Rectal smooth muscle tissue (tissue), 1 donor: ENCODE data around the gene KRTAP10-7.
"Not testable (repeated sequence)": the region's sequence is repeated elsewhere in the genome, so short reads cannot be mapped to it uniquely, and the experiment has no call there.

Experiments
- H3K27ac ChIP-seq: one replicate; pipeline ENCODE4 v1.7.0; 2013; ENCODE audit warnings: low read depth, low read length, inconsistent platforms
- H3K27me3 ChIP-seq: one replicate; pipeline ENCODE4 v1.7.0; 2013; ENCODE audit warnings: low read length; ENCODE audit not compliant: control insufficient read depth, insufficient read depth
- H3K36me3 ChIP-seq: one replicate; pipeline ENCODE4 v1.7.0; 2013; ENCODE audit warnings: low read length; ENCODE audit not compliant: control insufficient read depth, insufficient read depth
- H3K4me1 ChIP-seq: one replicate; pipeline ENCODE4 v1.7.0; 2013; ENCODE audit warnings: low read length; ENCODE audit not compliant: control insufficient read depth, insufficient read depth
- H3K4me3 ChIP-seq: one replicate; pipeline ENCODE4 v1.7.0; 2013; ENCODE audit warnings: low read length
- H3K9ac ChIP-seq: one replicate; pipeline ENCODE4 v1.7.0; 2013; ENCODE audit warnings: low read length

KRTAP10-7 gene

GRCh38 chr21:44574457-44575306 lies 25.7 kb upstream of the KRTAP10-7 start:
- Histone ChIP-seq H3K27ac (no peak overlapping the region), H3K4me3 (no peak overlapping the region), H3K27me3 (no peaks in the 10 kb centered on the region), H3K36me3 (no peaks in the 10 kb centered on the region), H3K4me1 (no peaks in the 10 kb centered on the region), H3K9ac (no peak overlapping the region)

- no peaks in the 10 kb centered on the region for H3K4me1 ChIP-seq
These were observed 24.9 kb upstream of the KRTAP10-7 start for GRCh38 chr21:44575307-44576024.

GRCh38 chr21:44576025-44576420 lies 24.4 kb upstream of the KRTAP10-7 start:
- Histone ChIP-seq H3K4me3 (no peak overlapping the region), H3K9ac (no peak overlapping the region), H3K4me1 (no peaks in the 10 kb centered on the region), H3K36me3 (no peaks in the 10 kb centered on the region), H3K27ac (no peak overlapping the region), H3K27me3 (no peaks in the 10 kb centered on the region)

More at GRCh38 chr21:44575307-44576024, 24.9 kb upstream of the KRTAP10-7 start:
- Histone ChIP-seq H3K9ac (no peak overlapping the region), H3K27me3 (no peaks in the 10 kb centered on the region), H3K4me3 (no peak overlapping the region), H3K27ac (no peak overlapping the region), H3K36me3 (no peaks in the 10 kb centered on the region)

GRCh38 chr21:44578371-44579055 lies 21.9 kb upstream of the KRTAP10-7 start:
- H3K36me3 ChIP-seq = no peaks in the 10 kb centered on the region
- H3K4me3 ChIP-seq = no peak overlapping the region
- H3K9ac ChIP-seq = no peak overlapping the region
- H3K4me1 ChIP-seq = no peaks in the 10 kb centered on the region
- no peaks in the 10 kb centered on the region for H3K27me3 ChIP-seq
- no peak overlapping the region for H3K27ac ChIP-seq

- Histone ChIP-seq H3K9ac (no peak overlapping the region), H3K4me3 (no peak overlapping the region), H3K4me1 (no peaks in the 10 kb centered on the region), H3K27me3 (no peaks in the 10 kb centered on the region), H3K36me3 (no peaks in the 10 kb centered on the region), H3K27ac (no peak overlapping the region)
These were observed 21.2 kb upstream of the KRTAP10-7 start for GRCh38 chr21:44579056-44579832.

DNA sequence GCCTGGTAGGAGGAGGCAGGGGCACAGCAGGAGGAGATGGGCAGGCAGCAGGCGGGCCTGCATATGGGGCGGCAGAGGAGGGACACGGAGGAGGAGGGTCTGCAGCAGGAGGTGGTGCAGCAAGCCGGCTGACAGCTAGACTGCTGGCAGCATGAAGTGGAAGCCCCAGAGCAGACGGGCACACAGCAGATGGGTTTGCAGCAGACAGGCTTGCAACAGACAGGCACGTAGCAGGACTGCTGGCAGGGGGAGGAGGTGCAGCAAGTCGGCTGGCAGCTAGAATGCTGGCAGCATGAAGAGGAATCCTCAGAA lies 20.6 kb upstream of the KRTAP10-7 start:
- Histone ChIP-seq H3K27me3 (no peaks in the 10 kb centered on the region), H3K9ac (no peak overlapping the region), H3K4me1 (no peaks in the 10 kb centered on the region)

GRCh38 chr21:44580231-44580821 lies 20.1 kb upstream of the KRTAP10-7 start, which contains the start of gene KRTAP10-5:
KRTAP10-5 (minus strand) TSS chr21:44580604; CDS start chr21:44580578, 26 bp downstream.
- H3K4me1 ChIP-seq, H3K9ac ChIP-seq, H3K27ac ChIP-seq, H3K27me3 ChIP-seq, H3K36me3 ChIP-seq, H3K4me3 ChIP-seq: not testable (repeated sequence)

More for the DNA sequence above, 20.6 kb upstream of the KRTAP10-7 start:
- Histone ChIP-seq H3K4me3 (no peak overlapping the region), H3K27ac (no peak overlapping the region), H3K36me3 (no peaks in the 10 kb centered on the region)

DNA sequence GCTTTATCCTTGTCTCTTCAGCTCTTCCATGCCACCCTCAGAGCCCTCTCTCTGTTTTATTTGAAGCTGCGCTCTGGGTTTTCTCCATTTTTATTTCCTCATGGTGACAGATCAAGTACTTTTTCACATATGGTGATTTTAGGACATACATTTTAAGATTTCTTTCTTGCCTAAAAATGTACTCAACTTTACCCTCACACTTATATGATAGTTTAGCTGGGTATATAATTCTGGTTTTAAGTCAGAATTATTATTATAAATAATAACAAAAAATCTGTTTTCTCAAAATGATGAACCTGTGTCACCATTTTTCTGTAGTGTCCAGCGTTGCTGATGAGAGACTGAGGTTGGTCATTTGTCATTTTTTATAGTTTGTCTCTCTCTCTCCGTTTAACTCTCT lies 19.2 kb upstream of the KRTAP10-7 start:
- Histone ChIP-seq H3K4me3 (no peak overlapping the region), H3K4me1 (no peaks in the 10 kb centered on the region), H3K36me3 (no peaks in the 10 kb centered on the region), H3K27ac (no peak overlapping the region), H3K9ac (no peak overlapping the region), H3K27me3 (no peaks in the 10 kb centered on the region)

DNA sequence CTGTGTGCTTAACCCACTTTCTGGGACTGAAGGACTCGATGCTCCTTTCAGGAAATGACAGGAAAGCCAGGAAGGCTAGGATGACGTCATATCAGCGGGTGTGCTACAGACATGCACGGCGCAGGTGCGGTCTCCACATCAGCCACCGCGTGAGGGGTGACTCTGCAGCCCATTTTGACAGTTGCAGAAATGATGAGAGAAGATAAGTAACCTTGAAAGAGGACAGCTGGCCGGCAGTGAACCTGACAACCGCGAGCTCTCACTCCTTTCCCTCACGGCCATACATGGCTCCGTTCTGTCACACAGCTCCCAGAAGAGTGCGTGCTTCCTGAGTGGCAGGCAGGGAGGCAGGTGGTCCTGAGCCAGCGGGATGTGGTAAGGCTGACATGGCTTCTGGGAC lies 18.3 kb upstream of the KRTAP10-7 start:
- Histone ChIP-seq H3K27me3 (no peaks in the 10 kb centered on the region), H3K36me3 (no peaks in the 10 kb centered on the region), H3K4me1 (no peaks in the 10 kb centered on the region), H3K27ac (no peak overlapping the region), H3K9ac (no peak overlapping the region), H3K4me3 (no peak overlapping the region)

DNA sequence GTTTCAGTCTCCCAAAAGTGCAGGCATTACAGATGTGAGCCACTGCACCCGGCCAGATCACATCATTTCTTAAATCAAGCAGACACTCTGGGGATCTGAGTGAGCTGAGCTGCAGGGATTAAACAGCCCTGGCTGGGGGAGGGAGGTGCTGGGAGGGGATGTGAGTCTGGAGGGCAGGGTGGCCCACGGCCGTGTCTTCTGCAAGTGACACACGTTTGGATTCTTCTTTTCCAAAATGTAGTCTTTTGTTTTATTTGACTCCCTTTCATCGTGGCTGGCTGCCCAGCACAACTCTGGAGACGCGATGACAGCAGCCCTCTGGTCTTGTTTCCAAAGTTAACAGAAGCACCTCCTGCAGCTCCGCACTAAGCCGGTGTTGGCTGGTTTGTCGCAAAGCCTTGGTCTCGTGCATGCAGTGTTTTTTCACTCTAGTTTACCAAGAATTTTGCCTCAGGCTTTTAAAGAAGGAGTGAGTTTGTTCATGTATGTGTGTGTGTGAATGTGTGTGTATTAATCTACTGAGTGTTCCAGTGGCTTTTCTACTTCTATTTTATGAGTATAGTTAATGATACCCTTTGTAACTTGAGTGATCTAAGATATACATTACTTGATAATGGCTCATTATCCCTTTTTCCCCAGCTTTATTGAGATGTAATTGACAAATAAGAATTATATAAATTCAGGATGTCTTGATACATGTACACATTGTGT lies 17.2 kb upstream of the KRTAP10-7 start:
- no peaks in the 10 kb centered on the region for H3K27me3 ChIP-seq
- H3K4me1 ChIP-seq = no peaks in the 10 kb centered on the region
- no peak overlapping the region for H3K9ac ChIP-seq

GRCh38 chr21:44583800-44584147 lies 16.6 kb upstream of the KRTAP10-7 start:
- Histone ChIP-seq H3K9ac (no peak overlapping the region), H3K4me3 (no peak overlapping the region), H3K36me3 (no peaks in the 10 kb centered on the region), H3K4me1 (no peaks in the 10 kb centered on the region), H3K27me3 (no peaks in the 10 kb centered on the region), H3K27ac (no peak overlapping the region)

More for the DNA sequence above, 17.2 kb upstream of the KRTAP10-7 start:
- H3K4me3 ChIP-seq = no peak overlapping the region
- H3K27ac ChIP-seq = no peak overlapping the region
- no peaks in the 10 kb centered on the region for H3K36me3 ChIP-seq
